SK-N-SH (cell line): ENCODE data around the gene KRTAP1-1. TPM values are rescaled to one million over a fixed set of nuclear protein-coding genes. Genes with fewer than 3 reads are reported as not detected.
"Not testable (repeated sequence)": the region's sequence is repeated elsewhere in the genome, so short reads cannot be mapped to it uniquely, and the experiment has no call there.

ENCODE experiments used
- CTCF ChIA-PET: fragments of 300-600, 350-600 bp; formaldehyde crosslinking; extraction: SDS; loops from one replicate; lab custom pipeline; 2021; lab: Yijun Ruan, JAX
- POLR2A ChIA-PET: fragments of 350-600 bp; sonication (Branson Sonifier 250); formaldehyde crosslinking; extraction: SDS; loops from one replicate; lab custom pipeline; 2020; ENCODE audit warnings: antibody characterized with exemption, inconsistent platforms; lab: Yijun Ruan, JAX
- DNase-seq: peaks from one replicate; pipeline ENCODE4 v3.0.0; 2012
- H2AFZ ChIP-seq: fragments of 200-600 bp; sonication (generic); 2 replicates; pipeline ENCODE4 v1.8.1; 2016; ENCODE audit warnings: antibody characterized with exemption, mild to moderate bottlenecking, low read depth
- H3F3A ChIP-seq: fragments of 200-600 bp; sonication (generic); replicated peaks from 2 replicates; pipeline ENCODE3; 2016; ENCODE audit warnings: antibody characterized with exemption, mild to moderate bottlenecking; ENCODE audit not compliant: insufficient read depth
- H3K27ac ChIP-seq, 2 experiments: fragments of 200-500 bp in 1 of 2; fragments of 200-600 bp in 1 of 2; sonication (Bioruptor generic) in 1 of 2; sonication (generic), shearing (Covaris generic) in 1 of 2; 2 replicates each; pipeline versions ENCODE4 v1.5.1 to v1.6.1; 2014 to 2016; ENCODE audit warnings: low read depth in 2 of 2, inconsistent platforms in 1 of 2, low read length in 1 of 2, mild to moderate bottlenecking in 1 of 2, mixed read lengths in 1 of 2
- H3K27me3 ChIP-seq: fragments of 200-600 bp; sonication (generic), shearing (Covaris generic); 2 replicates; pipeline ENCODE4 v1.6.1; 2016; ENCODE audit warnings: mixed run types; ENCODE audit not compliant: insufficient read depth
- H3K36me3 ChIP-seq, 2 experiments: fragments of 200-500 bp in 1 of 2; fragments of 200-600 bp in 1 of 2; sonication (Bioruptor generic) in 1 of 2; sonication (generic) in 1 of 2; replicated peaks in 1 of 2; 2 replicates each; pipeline versions ENCODE3 to v1.5.1; 2014 to 2016; ENCODE audit warnings: low read length in 1 of 2, mild to moderate bottlenecking in 1 of 2; ENCODE audit not compliant: insufficient read depth in 2 of 2, control insufficient read depth in 1 of 2
- H3K4me1 ChIP-seq, 2 experiments: fragments of 200-500 bp in 1 of 2; fragments of 200-600 bp in 1 of 2; sonication (Bioruptor generic) in 1 of 2; sonication (generic), shearing (Covaris generic) in 1 of 2; 2 replicates each; pipeline versions ENCODE4 v1.5.1 to v1.6.1; 2014 to 2016; ENCODE audit warnings: low read depth in 1 of 2, low read length in 1 of 2, mixed run types in 1 of 2; ENCODE audit not compliant: insufficient read depth in 2 of 2, control insufficient read depth in 1 of 2
- H3K4me2 ChIP-seq: fragments of 200-600 bp; sonication (generic), shearing (Covaris generic); 2 replicates; pipeline ENCODE4 v1.6.1; 2017; ENCODE audit warnings: mixed run types
- H3K4me3 ChIP-seq, 2 experiments: fragments of 200-500 bp in 1 of 2; fragments of 200-600 bp in 1 of 2; sonication (Bioruptor generic) in 1 of 2; sonication (generic), shearing (Covaris generic) in 1 of 2; 2 replicates each; pipeline versions ENCODE4 v1.5.1 to v1.8.1; 2014 to 2016; ENCODE audit warnings: low read depth in 2 of 2, inconsistent platforms in 1 of 2, low read length in 1 of 2, mild to moderate bottlenecking in 1 of 2, mixed read lengths in 1 of 2, moderate library complexity in 1 of 2
- H3K79me2 ChIP-seq: fragments of 200-600 bp; sonication (generic); 2 replicates; pipeline ENCODE4 v1.8.1; 2017; ENCODE audit warnings: mild to moderate bottlenecking; ENCODE audit not compliant: insufficient read depth
- H3K9ac ChIP-seq: fragments of 200-600 bp; sonication (generic); 2 replicates; pipeline ENCODE4 v1.6.1; 2017; ENCODE audit warnings: mixed run types
- H3K9me2 ChIP-seq: fragments of 200-600 bp; sonication (generic); 2 replicates; pipeline ENCODE4 v1.6.1; 2017; ENCODE audit warnings: mixed run types
- H3K9me3 ChIP-seq: fragments of 200-600 bp; sonication (generic); 2 replicates; pipeline ENCODE4 v1.6.1; 2017; ENCODE audit warnings: mixed run types, mild to moderate bottlenecking, moderate library complexity
- H4K20me1 ChIP-seq: fragments of 200-600 bp; sonication (generic); 2 replicates; pipeline ENCODE4 v1.6.1; 2017; ENCODE audit warnings: mild to moderate bottlenecking, mixed run types; ENCODE audit not compliant: insufficient read depth
- CHD2 ChIP-seq: fragments of 150-350 bp; IDR thresholded peaks from 2 replicates; pipeline ENCODE4 v1.6.1; 2018; ENCODE audit warnings: low read length; ENCODE audit not compliant: partially characterized antibody
- ELF1 ChIP-seq: IDR thresholded peaks from 2 replicates; pipeline ENCODE4 v1.4.0; 2012
- EP300 ChIP-seq, 2 experiments: IDR thresholded peaks; 2 replicates each; pipeline versions ENCODE4 v1.4.0 to v1.6.1; 2012; ENCODE audit warnings: borderline replicate concordance in 1 of 2, low read depth in 1 of 2, low read length in 1 of 2
- EZH2phosphoT487 ChIP-seq: fragments of 200-600 bp; sonication (generic); IDR thresholded peaks from 2 replicates; pipeline ENCODE4 v1.6.1; 2017; ENCODE audit warnings: low read depth, mixed run types, mild to moderate bottlenecking, antibody characterized with exemption, moderate library complexity, borderline replicate concordance
- FOSL2 ChIP-seq: IDR thresholded peaks from 2 replicates; pipeline ENCODE4 v1.4.0; 2012; ENCODE audit warnings: low read depth, mild to moderate bottlenecking, moderate library complexity, borderline replicate concordance
- JUND ChIP-seq: IDR thresholded peaks from 2 replicates; pipeline ENCODE4 v1.4.0; 2012
- NFIC ChIP-seq: IDR thresholded peaks from 2 replicates; pipeline ENCODE4 v1.4.0; 2012; ENCODE audit warnings: borderline replicate concordance
- POLR2AphosphoS5 ChIP-seq: IDR thresholded peaks from 2 replicates; pipeline ENCODE4 v1.6.1; 2012; ENCODE audit warnings: low read depth, low read length
- RCOR1 ChIP-seq: fragments of 150-350 bp; IDR thresholded peaks from 2 replicates; pipeline ENCODE4 v1.6.1; 2017; ENCODE audit warnings: antibody characterized with exemption, low read length
- SIN3A ChIP-seq: IDR thresholded peaks from 2 replicates; pipeline ENCODE4 v1.6.1; 2012; ENCODE audit warnings: low read depth, mild to moderate bottlenecking, low read length, moderate library complexity, borderline replicate concordance
- TCF12 ChIP-seq: IDR thresholded peaks from 2 replicates; pipeline ENCODE4 v1.4.0; 2012
- TEAD4 ChIP-seq: IDR thresholded peaks from 2 replicates; pipeline ENCODE4 v1.4.0; 2012; ENCODE audit warnings: mild to moderate bottlenecking, borderline replicate concordance; ENCODE audit not compliant: insufficient read depth
- YY1 ChIP-seq: IDR thresholded peaks from 2 replicates; pipeline ENCODE4 v1.4.0; 2012; ENCODE audit warnings: low read depth, mild to moderate bottlenecking
- ZBTB33 ChIP-seq: IDR thresholded peaks from 2 replicates; pipeline ENCODE4 v1.4.0; 2012; ENCODE audit warnings: low read depth, borderline replicate concordance
- WGBS: methylation state at CpG from one replicate; pipeline ENCODE4 v1.1.6; 2017; ENCODE audit warnings: low lambda C conversion rate; 5-methylcytosine and 5-hydroxymethylcytosine counted together
- polyA plus RNA-seq, 3 experiments: library from polyadenylated mRNA; depleted of rRNA; stranded (reverse); fragments of >200 nt; gene quantifications; 2 replicates each; pipeline ENCODE4 v1.2.3, GENCODE V29; 2012
- TF ChIP-seq, protein P1 (sequence below): IDR thresholded peaks from 2 replicates; pipeline ENCODE4; 2012

KRTAP1-1 gene
- polyA plus RNA-seq, 1 of the 3 experiments (the other 2 are of a cell fraction), result not detected

DNA sequence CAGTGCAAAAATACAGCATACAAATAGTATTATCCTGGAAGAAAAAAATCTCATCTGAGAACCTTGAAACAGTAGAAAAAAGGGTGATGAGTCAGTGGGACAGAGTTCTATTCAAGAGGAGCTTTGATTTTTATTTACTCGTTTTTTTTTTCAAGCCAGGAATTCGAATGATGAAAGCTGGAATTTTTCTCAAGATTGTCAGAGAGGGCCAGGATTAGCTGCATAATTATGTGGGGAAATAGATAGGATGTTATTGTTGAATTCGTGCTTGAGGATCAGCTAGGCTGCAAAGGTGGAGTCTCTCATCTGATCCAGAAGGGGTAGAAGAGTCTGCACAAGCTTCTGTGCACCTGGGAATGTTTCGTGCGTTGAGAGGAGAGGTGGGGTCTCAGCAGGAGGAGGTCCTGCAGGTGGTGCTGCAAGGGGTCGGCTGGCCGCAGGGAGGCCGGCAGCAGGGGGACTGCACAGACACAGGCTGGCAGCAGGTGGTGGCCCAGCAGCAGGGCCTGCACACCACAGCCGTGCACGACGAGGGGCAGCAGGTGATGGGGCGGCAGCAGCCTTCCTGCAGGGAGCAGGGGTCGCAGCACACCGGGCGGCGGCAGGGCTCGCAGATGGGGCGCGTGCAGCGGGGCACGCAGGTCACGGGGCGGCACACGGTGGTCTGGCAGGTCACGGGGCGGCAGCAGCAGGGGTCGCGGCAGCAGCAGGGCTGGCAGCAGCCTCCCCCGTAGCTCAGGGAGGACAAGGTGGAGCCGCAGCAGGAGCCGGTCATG is 18.2 kb upstream of the KRTAP1-1 start:
- H3K9ac ChIP-seq, DNase-seq, H3K27me3 ChIP-seq, H3K79me2 ChIP-seq, H3K36me3 ChIP-seq, H2AFZ ChIP-seq, H3K9me2 ChIP-seq, H3K9me3 ChIP-seq, H4K20me1 ChIP-seq, H3K4me3 ChIP-seq, POLR2A ChIA-PET: not testable (repeated sequence)
- Histone ChIP-seq H3K4me1 (peaks cover 0 to 22% of the 10 kb centered on the region in 2 experiments; a peak in 2 of 4 replicates), H3F3A (peaks cover 30% of the 10 kb centered on the region), H3K27ac (peak overlapping the region in 1 of 2 experiments; percentile 62; a peak in 2 of 4 replicates), H3K4me2 (peak overlapping the region; percentile 51)
- 25% methylated on average over 8 of the region's 31 CpGs for WGBS
- 0 out of 2 replicates have a peak, but pooled peaks have one; percentile 26 for TF ChIP-seq TCF12
- TF ChIP-seq EP300 (IDR thresholded peaks at IDR 0.05; ENCODE audit: borderline replicate concordance in 1 of 2, low read depth in 1 of 2, low read length in 1 of 2), result 0 out of 4 replicates have a peak, but pooled peaks of 1 of the 2 experiments have one; percentile 15
- peak; percentile 48 for TF ChIP-seq FOSL2
- peak; percentile 38; the same call in 1 of the 2 replicates for TF ChIP-seq TEAD4
- peak; percentile 14; the same call in 1 of the 2 replicates for TF ChIP-seq JUND
- CTCF ChIA-PET, result interaction anchor here (1.5 kb wide), 1 partner anchor 24 kb away, joined by 3 read pairs; no protein-coding TSS in a partner anchor

DNA sequence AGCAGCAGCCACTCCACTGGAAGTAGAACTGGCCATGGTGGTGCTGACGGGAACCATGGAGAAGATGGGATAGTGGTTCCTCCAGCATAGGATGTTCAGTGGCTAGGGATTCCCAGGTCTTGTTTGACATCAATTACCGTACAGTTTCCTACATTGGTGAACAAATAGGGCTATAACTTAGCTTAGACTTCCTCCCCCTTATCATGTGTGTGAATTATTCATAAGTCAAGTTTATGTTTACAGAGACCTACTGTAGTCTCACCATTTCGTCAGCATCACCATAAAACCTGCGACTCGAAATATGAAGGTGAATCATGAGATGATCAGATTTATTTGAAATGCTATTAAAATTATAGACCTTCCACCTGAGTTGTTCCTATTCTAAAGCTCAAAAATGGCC is 17.5 kb upstream of the KRTAP1-1 start:
- no peak for DNase-seq
- H3K27ac ChIP-seq, result peak overlapping the region in 1 of 2 experiments; percentile 55; a peak in 2 of 4 replicates
- ChIA-PET CTCF (interaction anchor here (1.4 to 1.5 kb wide), 2 partner anchors 23 to 589 kb away, joined by 3 to 4 read pairs; no protein-coding TSS in a partner anchor), POLR2A (no interaction called here)
- H2AFZ ChIP-seq, result no peak overlapping the region
- no peaks in the 10 kb centered on the region for H4K20me1 ChIP-seq
- TF ChIP-seq RCOR1, result no peak
- TF ChIP-seq POLR2AphosphoS5, result no peak
- TF ChIP-seq ZBTB33, result no peak
- no peak for TF ChIP-seq CHD2
- TF ChIP-seq ELF1, result no peak
- no peak for TF ChIP-seq SIN3A
- TF ChIP-seq, protein P1, sequence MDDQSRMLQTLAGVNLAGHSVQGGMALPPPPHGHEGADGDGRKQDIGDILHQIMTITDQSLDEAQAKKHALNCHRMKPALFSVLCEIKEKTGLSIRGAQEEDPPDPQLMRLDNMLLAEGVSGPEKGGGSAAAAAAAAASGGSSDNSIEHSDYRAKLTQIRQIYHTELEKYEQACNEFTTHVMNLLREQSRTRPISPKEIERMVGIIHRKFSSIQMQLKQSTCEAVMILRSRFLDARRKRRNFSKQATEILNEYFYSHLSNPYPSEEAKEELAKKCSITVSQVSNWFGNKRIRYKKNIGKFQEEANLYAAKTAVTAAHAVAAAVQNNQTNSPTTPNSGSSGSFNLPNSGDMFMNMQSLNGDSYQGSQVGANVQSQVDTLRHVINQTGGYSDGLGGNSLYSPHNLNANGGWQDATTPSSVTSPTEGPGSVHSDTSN, result no peak
- TF ChIP-seq JUND, result no peak
- no peak for TF ChIP-seq YY1
- TF ChIP-seq EZH2phosphoT487, result no peak
- no peak for TF ChIP-seq NFIC
- no peaks in the 10 kb centered on the region for H3K36me3 ChIP-seq
- H3F3A ChIP-seq, result peaks cover 30% of the 10 kb centered on the region
- no peak overlapping the region for H3K4me3 ChIP-seq
- no peak overlapping the region for H3K4me2 ChIP-seq
- H3K9me2 ChIP-seq, result no peaks in the 10 kb centered on the region
- H3K9ac ChIP-seq, result no peak overlapping the region
- H3K9me3 ChIP-seq, result no peaks in the 10 kb centered on the region
- 36% methylated on average over 5 of the region's 5 CpGs for WGBS
- H3K79me2 ChIP-seq, result no peaks in the 10 kb centered on the region
- H3K27me3 ChIP-seq, result no peaks in the 10 kb centered on the region
- peaks cover 0 to 22% of the 10 kb centered on the region in 2 experiments; a peak in 2 of 4 replicates for H3K4me1 ChIP-seq
